ENCODE data around the gene RBM44.

The RBM44 gene

DNA sequence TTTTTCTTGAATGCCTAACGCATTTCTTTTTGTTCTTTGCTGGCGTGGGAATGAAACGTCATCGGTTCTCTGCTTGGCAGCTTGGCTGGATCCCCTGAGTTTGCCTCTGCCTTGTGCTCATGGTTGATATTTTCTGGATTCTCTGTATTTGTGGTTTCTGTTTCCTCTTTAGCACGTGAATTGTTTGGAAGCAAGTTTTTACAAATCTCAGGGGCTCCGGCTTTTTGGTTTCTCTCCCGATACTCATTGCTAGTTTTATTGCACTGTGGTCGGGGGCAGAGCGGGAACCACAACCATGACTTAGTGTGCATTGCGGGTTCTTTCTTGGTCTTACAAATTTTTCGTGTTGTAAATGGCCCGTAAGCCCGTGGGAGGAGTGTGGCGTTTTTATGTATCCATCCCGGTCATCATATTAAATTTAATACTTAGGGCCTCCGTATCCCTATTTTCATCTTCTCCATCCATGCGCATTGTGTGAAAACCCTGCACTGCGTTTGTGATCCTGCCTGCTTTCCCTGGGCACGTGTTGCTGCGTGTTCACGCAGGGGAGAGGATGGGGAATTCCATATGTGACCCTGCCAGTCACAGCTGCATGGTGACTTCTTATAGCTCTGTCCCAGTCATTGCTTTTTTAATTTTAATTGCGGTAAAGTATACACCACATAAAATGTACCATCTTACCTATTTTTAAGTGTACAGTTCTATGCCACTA lies 70.2 kb downstream of the RBM44 start:
- Histone ChIP-seq H3K4me1 (peaks cover 45% of the 10 kb centered on the region), H4K20me1 (no peaks in the 10 kb centered on the region), H3K27ac (no peak overlapping the region), H3K9me3 (no peaks in the 10 kb centered on the region), H3K4me3 (no peak overlapping the region), H3K4me2 (peak overlapping the region; percentile 56), H3K27me3 (no peaks in the 10 kb centered on the region; the same call in 1 of the 2 replicates), H3K36me3 (no peaks in the 10 kb centered on the region), H3K9ac (no peak overlapping the region)
- TF ChIP-seq Cebpa-rat (IDR thresholded peaks at IDR 0.05) = no peak

DNA sequence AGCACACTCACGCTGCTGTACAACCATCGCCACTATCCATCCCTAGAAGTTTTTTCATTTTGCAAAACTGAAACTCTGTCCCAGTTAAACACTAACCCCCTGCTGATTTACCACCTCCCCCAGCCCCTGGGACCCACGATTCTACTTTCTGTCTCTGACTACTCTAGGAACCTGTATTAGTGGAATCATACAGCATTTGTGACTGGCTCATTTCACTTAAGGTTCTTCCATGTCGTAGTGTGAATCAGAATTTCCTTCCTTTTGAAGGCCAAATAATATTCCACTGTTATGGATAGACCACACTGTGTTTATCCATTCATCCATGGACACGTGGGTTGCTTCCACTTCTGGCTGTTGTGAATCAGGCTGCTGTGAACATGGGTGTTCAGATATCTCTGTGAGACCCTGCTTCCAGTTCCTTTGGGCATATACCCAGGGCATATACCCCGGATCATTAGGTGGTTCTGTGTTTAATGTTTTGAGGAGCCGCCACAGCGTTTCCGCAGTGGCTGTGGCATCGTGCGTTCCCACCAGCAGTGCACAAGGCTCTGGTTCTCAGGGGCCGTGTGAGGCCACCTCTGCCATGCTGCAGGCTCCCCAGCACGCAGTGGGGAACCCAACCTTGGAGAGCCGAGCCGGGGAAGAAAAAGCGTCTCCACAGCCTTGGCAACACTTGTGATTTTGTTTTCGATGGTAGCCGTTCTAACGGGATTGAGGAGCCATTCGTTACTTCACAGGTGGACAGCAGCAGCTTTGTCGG lies 70.9 kb downstream of the RBM44 start:
- H3K4me2 ChIP-seq = peak overlapping the region; percentile 56
- no peaks in the 10 kb centered on the region for H3K9me3 ChIP-seq
- no peak overlapping the region for H3K27ac ChIP-seq
- H3K36me3 ChIP-seq = no peaks in the 10 kb centered on the region
- H3K4me1 ChIP-seq = peaks cover 51% of the 10 kb centered on the region
- TF ChIP-seq Cebpa-rat (IDR thresholded peaks at IDR 0.05) = no peak
- no peaks in the 10 kb centered on the region for H4K20me1 ChIP-seq
- H3K4me3 ChIP-seq = no peak overlapping the region
- no peaks in the 10 kb centered on the region; the same call in 1 of the 2 replicates for H3K27me3 ChIP-seq
- no peak overlapping the region for H3K9ac ChIP-seq

DNA sequence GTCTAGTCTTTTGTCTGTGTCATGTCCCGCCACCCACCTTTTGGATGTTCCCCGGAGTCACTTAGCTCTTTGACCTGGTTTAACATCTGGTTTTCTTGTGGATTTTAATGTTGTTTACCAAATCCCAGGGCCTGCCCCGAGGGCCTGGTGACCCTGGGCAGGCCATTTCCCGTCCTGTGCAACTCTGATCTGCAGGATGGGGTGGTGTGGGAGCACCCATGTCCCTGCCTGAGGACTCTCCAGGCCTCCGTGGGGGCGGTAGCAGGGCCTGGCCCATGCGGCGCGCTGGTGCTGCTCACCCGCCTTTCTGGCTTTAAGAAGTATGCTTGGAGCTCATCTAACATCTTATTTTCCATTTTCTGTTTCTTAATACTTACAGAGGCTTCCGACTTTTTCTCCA lies 71.5 kb downstream of the RBM44 start:
- Histone ChIP-seq H3K9me3 (no peaks in the 10 kb centered on the region), H3K27me3 (no peaks in the 10 kb centered on the region; the same call in 1 of the 2 replicates), H4K20me1 (no peaks in the 10 kb centered on the region), H3K9ac (no peak overlapping the region), H3K4me1 (peaks cover 51% of the 10 kb centered on the region), H3K27ac (no peak overlapping the region), H3K4me2 (no peak overlapping the region), H3K36me3 (no peaks in the 10 kb centered on the region), H3K4me3 (no peak overlapping the region)
- no peak for TF ChIP-seq Cebpa-rat (IDR thresholded peaks at IDR 0.05)

DNA sequence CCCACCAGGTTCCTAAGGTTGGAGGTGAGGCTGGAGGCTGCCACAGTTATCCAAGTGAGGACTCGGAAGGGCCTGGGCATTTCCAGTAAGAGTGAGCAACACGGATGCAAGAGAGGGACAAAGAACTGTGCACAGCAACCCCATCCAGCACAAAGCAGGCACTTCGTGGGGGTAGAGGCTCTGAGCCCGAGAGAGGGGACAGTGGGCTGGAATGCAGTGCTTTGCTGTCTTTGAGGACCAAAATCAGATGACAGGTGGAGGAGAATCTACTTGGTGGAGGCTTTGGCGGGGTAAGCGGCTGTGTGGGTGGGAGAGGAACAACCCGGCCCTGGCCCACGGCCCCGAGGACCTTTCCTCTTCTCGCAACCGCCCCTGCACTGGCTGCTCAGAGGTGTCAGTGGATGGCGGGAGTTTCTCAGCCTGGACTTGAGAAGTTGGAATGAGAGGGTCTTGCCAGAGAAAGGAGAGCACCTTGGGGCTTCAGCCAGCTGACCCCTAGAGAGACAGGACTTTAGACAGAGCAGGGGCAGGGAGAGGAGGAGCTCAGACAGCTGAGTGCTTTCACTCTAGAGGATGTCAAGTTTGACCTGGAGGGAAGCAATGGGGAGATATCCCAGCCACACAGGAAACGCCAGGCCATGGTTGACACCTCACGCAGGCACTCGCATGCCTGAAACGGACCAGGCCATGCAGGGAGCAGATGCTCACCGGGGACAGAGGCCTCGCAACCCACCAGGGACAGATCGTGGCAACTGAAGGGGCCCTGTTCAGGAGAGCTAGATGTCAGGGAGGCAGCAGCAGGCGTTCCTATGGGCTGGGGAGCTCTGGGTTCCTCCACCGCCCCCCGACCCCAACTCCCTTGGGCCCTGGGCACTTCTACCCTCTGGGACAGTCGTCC lies 72.4 kb downstream of the RBM44 start:
- Histone ChIP-seq H3K9ac (no peak overlapping the region), H3K36me3 (no peaks in the 10 kb centered on the region), H3K4me1 (peaks cover 51% of the 10 kb centered on the region), H3K27ac (no peak overlapping the region), H4K20me1 (no peaks in the 10 kb centered on the region), H3K4me3 (no peak overlapping the region), H3K9me3 (no peaks in the 10 kb centered on the region), H3K4me2 (peak overlapping the region; percentile 75), H3K27me3 (no peaks in the 10 kb centered on the region; the same call in 1 of the 2 replicates)
- no peak for TF ChIP-seq Cebpa-rat (IDR thresholded peaks at IDR 0.05)

DNA sequence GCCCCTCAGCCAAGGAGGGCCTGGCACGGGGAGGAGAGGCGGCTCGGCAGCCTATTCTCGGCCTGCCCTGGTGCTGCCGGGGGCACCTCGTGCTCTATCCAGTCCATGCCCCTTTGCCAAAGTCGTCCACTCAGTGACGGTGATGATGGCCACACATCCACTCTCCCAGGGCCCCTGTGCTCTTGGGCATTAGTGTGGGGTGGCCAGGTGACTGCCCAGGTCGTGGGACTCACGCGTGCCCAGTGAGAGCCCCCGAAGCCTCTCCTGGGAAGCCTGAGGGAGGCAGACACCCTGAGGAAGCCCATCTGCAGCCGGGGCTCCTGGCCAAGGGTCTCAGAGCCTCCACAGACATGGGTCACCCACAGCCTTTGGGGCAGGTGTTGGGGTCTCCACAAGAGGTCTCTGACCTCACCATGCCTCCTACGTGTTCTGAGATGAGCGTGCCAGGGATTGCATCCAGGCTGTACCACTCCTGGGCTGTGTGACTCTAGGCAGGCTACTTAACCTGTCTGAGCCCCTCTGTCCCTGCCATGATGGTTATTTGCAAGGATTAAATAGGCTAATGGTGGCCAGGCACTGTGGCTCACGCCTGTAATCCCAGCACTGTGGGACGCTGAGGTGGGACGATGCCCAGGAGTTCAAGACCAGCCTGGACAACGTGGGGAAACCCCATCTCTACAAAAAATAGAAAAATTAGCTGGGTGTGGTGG lies 73.8 kb downstream of the RBM44 start:
- Histone ChIP-seq H3K27me3 (no peaks in the 10 kb centered on the region; the same call in 1 of the 2 replicates), H3K4me2 (peak overlapping the region; percentile 75), H3K9ac (no peak overlapping the region), H4K20me1 (no peaks in the 10 kb centered on the region), H3K27ac (no peak overlapping the region), H3K36me3 (no peaks in the 10 kb centered on the region), H3K4me3 (no peak overlapping the region), H3K4me1 (peaks cover 51% of the 10 kb centered on the region), H3K9me3 (no peaks in the 10 kb centered on the region)
- TF ChIP-seq Cebpa-rat (IDR thresholded peaks at IDR 0.05) = no peak

DNA sequence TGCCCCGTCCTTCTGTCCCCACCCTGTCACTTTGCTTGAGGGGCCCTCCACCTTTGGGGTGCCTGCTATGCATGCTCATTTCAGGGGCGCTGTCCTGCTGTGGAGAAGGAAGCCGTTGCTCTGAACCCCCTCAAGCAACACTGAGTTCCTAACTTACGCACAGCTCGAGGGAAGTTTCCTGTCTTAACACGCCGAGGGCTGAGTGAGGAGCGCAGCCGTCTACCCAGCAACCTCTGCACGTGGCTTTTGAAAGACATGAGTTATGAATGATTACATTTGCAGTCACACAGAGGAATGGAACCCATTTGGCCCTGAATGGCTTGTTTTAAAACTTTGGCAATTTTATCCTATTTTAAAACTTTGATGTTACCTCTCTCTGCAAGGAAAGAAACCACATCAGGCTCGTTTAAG lies 74.8 kb downstream of the RBM44 start:
- no peak for TF ChIP-seq Cebpa-rat (IDR thresholded peaks at IDR 0.05)
- H3K4me3 ChIP-seq = no peak overlapping the region
- H3K36me3 ChIP-seq = no peaks in the 10 kb centered on the region
- H4K20me1 ChIP-seq = no peaks in the 10 kb centered on the region
- no peaks in the 10 kb centered on the region; the same call in 1 of the 2 replicates for H3K27me3 ChIP-seq
- H3K9ac ChIP-seq = no peak overlapping the region
- no peaks in the 10 kb centered on the region for H3K9me3 ChIP-seq
- peaks cover 45% of the 10 kb centered on the region for H3K4me1 ChIP-seq
- H3K4me2 ChIP-seq = peak overlapping the region; percentile 20
- H3K27ac ChIP-seq = no peak overlapping the region

DNA sequence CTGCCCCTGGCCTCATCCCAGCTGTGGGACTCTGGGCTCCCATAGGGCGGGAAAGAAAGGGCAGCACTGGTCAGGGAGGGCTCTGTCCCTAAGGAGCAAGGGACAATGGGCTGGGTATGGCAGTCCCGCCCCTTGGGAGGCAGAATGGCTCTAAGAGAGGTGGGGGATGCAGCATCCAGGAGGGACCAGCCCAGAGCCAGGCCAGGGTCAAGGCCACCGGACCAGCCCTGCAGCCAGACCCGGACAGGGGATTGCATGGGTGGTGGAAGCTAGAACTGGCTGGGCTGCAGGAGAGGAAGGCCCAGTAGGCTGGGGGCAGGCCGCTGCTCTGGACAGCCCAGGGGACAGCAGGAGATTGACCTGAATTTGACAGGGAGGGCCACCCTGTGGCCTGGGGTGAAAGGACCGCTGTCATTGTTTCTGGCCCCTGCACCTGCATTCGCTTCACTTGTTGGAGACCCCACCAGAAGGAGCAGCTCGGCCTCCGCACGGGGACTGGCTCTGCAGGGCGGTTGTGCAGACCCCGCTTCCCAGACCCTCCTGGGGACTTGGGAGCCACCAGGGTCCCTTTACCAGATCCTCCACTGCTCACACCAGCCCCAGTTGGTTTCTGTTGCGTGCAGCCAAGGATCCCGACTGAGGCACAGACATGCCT lies 75.4 kb downstream of the RBM44 start:
- H3K27ac ChIP-seq = no peak overlapping the region
- H3K9me3 ChIP-seq = no peaks in the 10 kb centered on the region
- H3K27me3 ChIP-seq = no peaks in the 10 kb centered on the region; the same call in 1 of the 2 replicates
- H3K36me3 ChIP-seq = no peaks in the 10 kb centered on the region
- H3K4me2 ChIP-seq = peak overlapping the region; percentile 20
- H3K4me3 ChIP-seq = no peak overlapping the region
- H3K4me1 ChIP-seq = peaks cover 39% of the 10 kb centered on the region
- no peaks in the 10 kb centered on the region for H4K20me1 ChIP-seq
- no peak overlapping the region for H3K9ac ChIP-seq
- no peak for TF ChIP-seq Cebpa-rat (IDR thresholded peaks at IDR 0.05)

DNA sequence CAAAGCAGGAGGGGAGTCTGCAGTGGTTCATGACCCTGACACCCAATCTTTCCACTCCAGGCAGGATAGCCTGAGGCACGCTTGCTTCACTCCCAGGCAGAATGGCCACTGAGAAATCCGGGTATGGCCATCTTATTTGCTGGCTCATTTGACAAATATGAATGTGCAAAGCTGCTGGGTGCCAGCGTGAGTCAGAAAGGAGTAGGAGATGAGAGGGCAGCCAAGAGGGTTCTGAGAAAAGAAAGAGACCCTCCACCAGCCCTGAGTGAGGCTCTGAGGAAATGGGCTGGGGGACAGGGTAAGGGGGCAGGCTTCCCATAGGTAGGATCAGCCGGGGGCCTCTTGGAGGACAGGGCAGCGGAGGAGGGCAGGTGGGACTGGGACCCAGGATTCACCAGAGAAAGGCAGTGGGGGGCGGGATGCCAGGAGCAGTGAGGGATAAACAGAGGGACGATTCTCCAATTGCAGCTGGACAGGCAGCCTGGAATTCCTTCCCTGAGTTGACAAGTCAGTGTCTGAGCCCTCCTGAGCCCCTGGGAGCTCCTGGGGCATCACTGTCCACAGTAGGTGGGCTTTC lies 76.1 kb downstream of the RBM44 start:
- no peaks in the 10 kb centered on the region for H3K27me3 ChIP-seq
- peaks cover 32% of the 10 kb centered on the region for H3K4me1 ChIP-seq
- no peaks in the 10 kb centered on the region for H3K9me3 ChIP-seq
- H3K4me3 ChIP-seq = no peak overlapping the region
- no peak overlapping the region for H3K4me2 ChIP-seq
- H4K20me1 ChIP-seq = no peaks in the 10 kb centered on the region
- no peak overlapping the region for H3K9ac ChIP-seq
- no peaks in the 10 kb centered on the region for H3K36me3 ChIP-seq
- H3K27ac ChIP-seq = no peak overlapping the region
- TF ChIP-seq Cebpa-rat (IDR thresholded peaks at IDR 0.05) = no peak

All from BLaER1 (cell line).